BLaER1 treated with 17β-estradiol and CSF1 and Interleukin-3, amounts not matched to agents 10 nM and 100 nM (cell line): ENCODE measurements around the gene UBXN10.
"Not testable (repeated sequence)": the region's sequence is repeated elsewhere in the genome, so short reads cannot be mapped to it uniquely, and the experiment has no call there.

ENCODE experiments used
- H3K27ac ChIP-seq, 11 experiments: shearing (Covaris generic); formaldehyde crosslinking; 2 replicates each; pipeline ENCODE4 v1.8.1; 2022
- H3K27me3 ChIP-seq, 11 experiments: shearing (Covaris generic); formaldehyde crosslinking; 2 replicates each; pipeline ENCODE4 v1.8.1; 2022
- H3K36me3 ChIP-seq, 11 experiments: shearing (Covaris generic); formaldehyde crosslinking; 2 replicates each; pipeline ENCODE4 v1.8.1; 2022
- H3K4me1 ChIP-seq, 10 experiments: shearing (Covaris generic); formaldehyde crosslinking; 2 replicates each; pipeline ENCODE4 v1.8.1; 2022
- H3K4me2 ChIP-seq, 11 experiments: shearing (Covaris generic); formaldehyde crosslinking; 2 replicates each; pipeline ENCODE4 v1.8.1; 2022
- H3K4me3 ChIP-seq, 10 experiments: shearing (Covaris generic); formaldehyde crosslinking; 2 replicates each; pipeline ENCODE4 v1.8.1; 2022
- H3K9ac ChIP-seq, 11 experiments: shearing (Covaris generic); formaldehyde crosslinking; 2 replicates each; pipeline ENCODE4 v1.8.1; 2022
- H3K9me3 ChIP-seq, 11 experiments: shearing (Covaris generic); formaldehyde crosslinking; replicated peaks in 1 of 11; 2 replicates each; pipeline ENCODE4 v1.8.1; 2022
- H4K20me1 ChIP-seq, 11 experiments: shearing (Covaris generic); formaldehyde crosslinking; 2 replicates each; pipeline ENCODE4 v1.8.1; 2022
- Cebpa-rat ChIP-seq, 11 experiments: shearing (Covaris generic); IDR thresholded peaks; 2 replicates each; pipeline ENCODE4 v1.8.1; 2022

The UBXN10 gene

GRCh38 chr1:20212085-20212684 lies 26.3 kb downstream of the UBXN10 start:
- Histone ChIP-seq H3K4me2 (peak overlapping the region; percentile 73 to 97 (median 86)), H3K9ac (peak overlapping the region in 9 of 11 experiments; percentile 3 to 45 (median 14); a peak in 9 of 22 replicates), H3K36me3 (no peaks in the 10 kb centered on the region), H3K27ac (peak overlapping the region in 1 of 11 experiments; percentile 15; a peak in 2 of 22 replicates), H3K4me3 (no peak overlapping the region), H4K20me1 (no peaks in the 10 kb centered on the region), H3K9me3 (no peaks in the 10 kb centered on the region), H3K27me3 (no peaks in the 10 kb centered on the region), H3K4me1 (peaks cover 6 to 48% (median 36%) of the 10 kb centered on the region in 10 experiments; a peak in 19 of 20 replicates)
- no peak for TF ChIP-seq Cebpa-rat (IDR thresholded peaks at IDR 0.05)

GRCh38 chr1:20212685-20213331 lies 26.9 kb downstream of the UBXN10 start:
- H3K36me3 ChIP-seq, result no peaks in the 10 kb centered on the region
- H3K27me3 ChIP-seq, result no peaks in the 10 kb centered on the region
- peak overlapping the region in 10 of 11 experiments; percentile 0 to 59 (median 42); a peak in 14 of 22 replicates for H3K9ac ChIP-seq
- peak in 1 of 11 experiments; percentile 50; a peak in 1 of 22 replicates for TF ChIP-seq Cebpa-rat (IDR thresholded peaks at IDR 0.05)
- H3K9me3 ChIP-seq, result no peaks in the 10 kb centered on the region
- H3K4me2 ChIP-seq, result peak overlapping the region; percentile 73 to 97 (median 86)
- H3K4me3 ChIP-seq, result peak overlapping the region in 3 of 10 experiments; percentile 16 to 41 (median 29); a peak in 5 of 20 replicates
- H3K4me1 ChIP-seq, result peaks cover 6 to 42% (median 34%) of the 10 kb centered on the region in 10 experiments; a peak in 19 of 20 replicates
- no peaks in the 10 kb centered on the region for H4K20me1 ChIP-seq
- H3K27ac ChIP-seq, result peak overlapping the region in 8 of 11 experiments; percentile 2 to 61 (median 48); a peak in 7 of 22 replicates

GRCh38 chr1:20215716-20216115 lies 29.8 kb downstream of the UBXN10 start:
- Histone ChIP-seq H3K9me3 (no peaks in the 10 kb centered on the region), H3K27ac (no peak overlapping the region), H3K4me3 (no peak overlapping the region), H3K4me2 (no peak overlapping the region), H4K20me1 (no peaks in the 10 kb centered on the region), H3K36me3 (no peaks in the 10 kb centered on the region), H3K9ac (no peak overlapping the region), H3K4me1 (peaks cover 6 to 28% (median 24%) of the 10 kb centered on the region in 10 experiments; a peak in 19 of 20 replicates), H3K27me3 (no peaks in the 10 kb centered on the region)
- no peak for TF ChIP-seq Cebpa-rat (IDR thresholded peaks at IDR 0.05)

DNA sequence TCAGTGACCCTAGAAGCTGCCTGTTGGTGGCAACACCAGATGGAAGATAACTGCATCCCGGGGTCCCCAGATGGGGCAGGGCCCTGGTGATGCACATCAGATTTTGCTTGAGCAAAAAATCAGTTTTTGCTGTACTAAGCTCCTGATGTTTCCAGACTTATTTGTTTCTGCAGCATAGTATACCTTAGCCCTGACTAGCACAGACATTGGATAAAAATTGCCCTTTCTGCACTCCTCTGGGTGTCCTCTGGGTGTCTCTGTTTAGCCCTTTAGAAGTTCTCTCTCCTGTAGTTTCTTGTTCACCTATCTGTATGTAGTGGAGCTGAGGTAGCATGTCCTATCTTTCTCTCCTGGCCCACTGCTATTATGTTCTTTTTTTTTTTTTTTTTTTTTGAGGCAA lies 30.7 kb downstream of the UBXN10 start:
- H4K20me1 ChIP-seq, result no peaks in the 10 kb centered on the region

DNA sequence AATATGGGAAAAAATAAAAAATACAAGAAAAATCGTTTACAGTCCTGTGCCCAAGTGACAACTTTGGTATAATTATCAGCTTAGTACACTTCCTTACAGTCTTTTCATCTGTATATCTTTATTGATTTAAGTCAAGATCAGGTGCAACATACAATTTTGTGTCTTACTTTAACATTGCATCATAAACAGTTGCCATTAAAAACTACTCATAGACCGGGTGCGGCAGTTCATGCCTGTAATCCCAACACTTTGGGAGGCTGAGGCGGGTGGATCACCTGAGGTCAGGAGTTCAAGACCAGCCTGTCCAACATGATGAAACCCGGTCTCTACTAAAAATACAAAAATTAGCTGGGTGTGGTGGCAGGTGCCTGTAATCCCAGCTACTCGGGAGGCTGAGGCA lies 33.2 kb downstream of the UBXN10 start:
- not testable (repeated sequence) for H3K27me3 ChIP-seq, H3K9ac ChIP-seq, H4K20me1 ChIP-seq, H3K36me3 ChIP-seq, H3K4me2 ChIP-seq, H3K9me3 ChIP-seq, H3K27ac ChIP-seq, H3K4me3 ChIP-seq
- peaks cover 0 to 12% (median under 1%) of the 10 kb centered on the region in 10 experiments; a peak in 10 of 20 replicates for H3K4me1 ChIP-seq

More for the DNA sequence above, 30.7 kb downstream of the UBXN10 start:
- Histone ChIP-seq H3K9ac (no peak overlapping the region), H3K4me2 (no peak overlapping the region), H3K4me1 (peaks cover 6 to 26% (median 22%) of the 10 kb centered on the region in 10 experiments; a peak in 19 of 20 replicates), H3K4me3 (no peak overlapping the region), H3K9me3 (no peaks in the 10 kb centered on the region), H3K36me3 (no peaks in the 10 kb centered on the region), H3K27me3 (no peaks in the 10 kb centered on the region), H3K27ac (no peak overlapping the region)
- no peak for TF ChIP-seq Cebpa-rat (IDR thresholded peaks at IDR 0.05)

DNA sequence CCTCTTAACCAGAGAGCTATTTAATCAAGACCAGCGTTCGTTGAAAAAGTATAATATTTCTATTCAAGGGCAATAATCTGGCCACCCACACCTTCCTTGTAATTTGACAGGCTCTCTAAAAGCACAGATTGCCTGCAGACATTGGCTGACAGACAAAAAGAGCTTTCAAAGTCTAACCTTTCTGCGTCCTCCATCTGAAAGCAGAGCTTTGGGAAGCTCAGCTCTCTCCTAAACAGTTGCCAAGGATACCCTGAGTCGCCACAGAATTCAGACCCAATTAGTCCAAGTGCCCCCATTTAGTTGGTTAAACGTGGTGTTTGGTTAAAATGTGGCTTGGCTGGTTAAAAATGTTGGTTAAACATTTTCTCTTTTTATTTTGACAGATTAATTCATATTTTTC lies 34.1 kb downstream of the UBXN10 start:
- H4K20me1 ChIP-seq, result no peaks in the 10 kb centered on the region
- no peak overlapping the region for H3K9ac ChIP-seq
- H3K4me1 ChIP-seq, result peaks cover 0 to 12% (median 0%) of the 10 kb centered on the region in 10 experiments; a peak in 8 of 20 replicates
- no peaks in the 10 kb centered on the region for H3K27me3 ChIP-seq
- H3K36me3 ChIP-seq, result no peaks in the 10 kb centered on the region
- no peak for TF ChIP-seq Cebpa-rat (IDR thresholded peaks at IDR 0.05)
- no peak overlapping the region for H3K27ac ChIP-seq
- no peaks in the 10 kb centered on the region for H3K9me3 ChIP-seq
- H3K4me2 ChIP-seq, result no peak overlapping the region
- no peak overlapping the region for H3K4me3 ChIP-seq

GRCh38 chr1:20223106-20223505 lies 37.2 kb downstream of the UBXN10 start:
- H3K36me3 ChIP-seq, result no peaks in the 10 kb centered on the region
- H3K4me2 ChIP-seq, result peak overlapping the region in 7 of 11 experiments; percentile 1 to 58 (median 44); a peak in 8 of 22 replicates
- no peaks in the 10 kb centered on the region for H3K27me3 ChIP-seq
- no peak overlapping the region for H3K9ac ChIP-seq
- no peak overlapping the region for H3K27ac ChIP-seq
- H3K9me3 ChIP-seq, result peaks cover 0 to 4% (median 0%) of the 10 kb centered on the region in 11 experiments; a peak in 1 of 22 replicates
- H3K4me3 ChIP-seq, result no peak overlapping the region
- no peak for TF ChIP-seq Cebpa-rat (IDR thresholded peaks at IDR 0.05)
- peaks cover 0 to 12% (median 0%) of the 10 kb centered on the region in 10 experiments; a peak in 8 of 20 replicates for H3K4me1 ChIP-seq
- no peaks in the 10 kb centered on the region for H4K20me1 ChIP-seq

GRCh38 chr1:20223551-20224419 lies 37.9 kb downstream of the UBXN10 start:
- Histone ChIP-seq H3K4me3 (no peak overlapping the region), H3K27me3 (no peaks in the 10 kb centered on the region), H3K9ac (no peak overlapping the region), H3K27ac (no peak overlapping the region), H3K36me3 (no peaks in the 10 kb centered on the region), H3K4me2 (peak overlapping the region in 4 of 11 experiments; percentile 1 to 58 (median 46); a peak in 6 of 22 replicates), H3K9me3 (peaks cover 0 to 4% (median 0%) of the 10 kb centered on the region in 11 experiments; a peak in 1 of 22 replicates), H3K4me1 (peaks cover 0 to 12% (median 0%) of the 10 kb centered on the region in 10 experiments; a peak in 8 of 20 replicates), H4K20me1 (no peaks in the 10 kb centered on the region)
- no peak for TF ChIP-seq Cebpa-rat (IDR thresholded peaks at IDR 0.05)

GRCh38 chr1:20224546-20224945 lies 38.6 kb downstream of the UBXN10 start:
- Histone ChIP-seq H4K20me1 (no peaks in the 10 kb centered on the region), H3K4me2 (no peak overlapping the region), H3K27me3 (no peaks in the 10 kb centered on the region), H3K27ac (no peak overlapping the region), H3K9ac (no peak overlapping the region), H3K4me3 (no peak overlapping the region), H3K9me3 (peaks cover 0 to 4% (median 0%) of the 10 kb centered on the region in 11 experiments; a peak in 1 of 22 replicates), H3K36me3 (no peaks in the 10 kb centered on the region), H3K4me1 (peaks cover 0 to 12% (median 0%) of the 10 kb centered on the region in 10 experiments; a peak in 8 of 20 replicates)
- no peak for TF ChIP-seq Cebpa-rat (IDR thresholded peaks at IDR 0.05)
